Measurements from ENCODE around the gene EVL. TPM values are rescaled to one million over a fixed set of nuclear protein-coding genes. Genes with fewer than 3 reads are reported as not detected.

The EVL gene, protein sequence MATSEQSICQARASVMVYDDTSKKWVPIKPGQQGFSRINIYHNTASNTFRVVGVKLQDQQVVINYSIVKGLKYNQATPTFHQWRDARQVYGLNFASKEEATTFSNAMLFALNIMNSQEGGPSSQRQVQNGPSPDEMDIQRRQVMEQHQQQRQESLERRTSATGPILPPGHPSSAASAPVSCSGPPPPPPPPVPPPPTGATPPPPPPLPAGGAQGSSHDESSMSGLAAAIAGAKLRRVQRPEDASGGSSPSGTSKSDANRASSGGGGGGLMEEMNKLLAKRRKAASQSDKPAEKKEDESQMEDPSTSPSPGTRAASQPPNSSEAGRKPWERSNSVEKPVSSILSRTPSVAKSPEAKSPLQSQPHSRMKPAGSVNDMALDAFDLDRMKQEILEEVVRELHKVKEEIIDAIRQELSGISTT
- 1 to 10 TPM; 1.2 to 4.8 (median 2.0) TPM for total RNA-seq (2021; fragmentation: NEBNext Ultra II Directional; extraction: Animal tissue kit (Norgen Biotek cat#: 25700))
- long read RNA-seq, partial matches to known transcripts: 1 of 2 reads
- long read RNA-seq, other reads (novel, unspliced or antisense): 1 of 2 reads

GRCh38 chr14:100065111-100065871, at the start of gene EVL:
Gene EVL (plus strand): TSS chr14:100065422. CDS start chr14:100065501, 79 bp downstream.
- H3K27me3 Mint-ChIP-seq (ENCODE audit: insufficient read depth): peaks cover 9% of the 10 kb centered on the region
- H3K4me3 Mint-ChIP-seq: no peak within 1 kb of the TSS
- DNase-seq: no peak
- peaks cover 11% of the 10 kb centered on the region for H3K4me1 Mint-ChIP-seq (ENCODE audit: low read depth)
- H3K36me3 Mint-ChIP-seq (ENCODE audit: low read depth): no peaks in the 10 kb centered on the region; the same call in 1 of the 2 replicates
- no peaks in the 10 kb centered on the region for H3K9me3 Mint-ChIP-seq
- H3K27ac Mint-ChIP-seq: no peak within 1 kb of the TSS
- TF ChIP-seq, protein P1, sequence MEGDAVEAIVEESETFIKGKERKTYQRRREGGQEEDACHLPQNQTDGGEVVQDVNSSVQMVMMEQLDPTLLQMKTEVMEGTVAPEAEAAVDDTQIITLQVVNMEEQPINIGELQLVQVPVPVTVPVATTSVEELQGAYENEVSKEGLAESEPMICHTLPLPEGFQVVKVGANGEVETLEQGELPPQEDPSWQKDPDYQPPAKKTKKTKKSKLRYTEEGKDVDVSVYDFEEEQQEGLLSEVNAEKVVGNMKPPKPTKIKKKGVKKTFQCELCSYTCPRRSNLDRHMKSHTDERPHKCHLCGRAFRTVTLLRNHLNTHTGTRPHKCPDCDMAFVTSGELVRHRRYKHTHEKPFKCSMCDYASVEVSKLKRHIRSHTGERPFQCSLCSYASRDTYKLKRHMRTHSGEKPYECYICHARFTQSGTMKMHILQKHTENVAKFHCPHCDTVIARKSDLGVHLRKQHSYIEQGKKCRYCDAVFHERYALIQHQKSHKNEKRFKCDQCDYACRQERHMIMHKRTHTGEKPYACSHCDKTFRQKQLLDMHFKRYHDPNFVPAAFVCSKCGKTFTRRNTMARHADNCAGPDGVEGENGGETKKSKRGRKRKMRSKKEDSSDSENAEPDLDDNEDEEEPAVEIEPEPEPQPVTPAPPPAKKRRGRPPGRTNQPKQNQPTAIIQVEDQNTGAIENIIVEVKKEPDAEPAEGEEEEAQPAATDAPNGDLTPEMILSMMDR (IDR thresholded peaks at IDR 0.05): no peak

DNA sequence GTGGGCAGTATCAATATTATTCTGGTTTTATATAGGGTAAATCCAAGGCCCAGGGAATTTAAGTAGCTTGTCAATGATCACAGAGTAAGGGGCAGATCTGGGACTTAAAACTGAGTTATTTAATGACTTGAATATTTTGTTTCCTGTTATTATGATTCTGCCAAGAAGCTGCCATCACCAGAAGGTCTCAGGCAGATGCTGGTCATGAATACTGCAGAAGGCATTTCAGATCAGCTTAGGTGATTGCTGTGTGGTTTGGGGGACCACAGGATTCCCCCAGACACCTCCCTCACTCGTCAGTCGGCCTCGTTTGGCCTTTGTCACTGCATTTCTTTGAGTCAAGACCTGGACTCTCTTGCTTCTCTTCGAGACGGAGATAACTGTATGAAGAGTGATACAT, 47.7 kb upstream of the EVL start:
- H3K36me3 Mint-ChIP-seq (ENCODE audit: low read depth): no peaks in the 10 kb centered on the region
- TF ChIP-seq, protein P1 (IDR thresholded peaks at IDR 0.05): no peak
- H3K9me3 Mint-ChIP-seq: no peaks in the 10 kb centered on the region
- H3K27ac Mint-ChIP-seq: no peak overlapping the region
- no peak for DNase-seq
- H3K27me3 Mint-ChIP-seq (ENCODE audit: insufficient read depth): peaks cover 7% of the 10 kb centered on the region
- peaks cover 9% of the 10 kb centered on the region; the same call in 1 of the 2 replicates for H3K4me1 Mint-ChIP-seq (ENCODE audit: low read depth)
- H3K4me3 Mint-ChIP-seq: no peak overlapping the region

DNA sequence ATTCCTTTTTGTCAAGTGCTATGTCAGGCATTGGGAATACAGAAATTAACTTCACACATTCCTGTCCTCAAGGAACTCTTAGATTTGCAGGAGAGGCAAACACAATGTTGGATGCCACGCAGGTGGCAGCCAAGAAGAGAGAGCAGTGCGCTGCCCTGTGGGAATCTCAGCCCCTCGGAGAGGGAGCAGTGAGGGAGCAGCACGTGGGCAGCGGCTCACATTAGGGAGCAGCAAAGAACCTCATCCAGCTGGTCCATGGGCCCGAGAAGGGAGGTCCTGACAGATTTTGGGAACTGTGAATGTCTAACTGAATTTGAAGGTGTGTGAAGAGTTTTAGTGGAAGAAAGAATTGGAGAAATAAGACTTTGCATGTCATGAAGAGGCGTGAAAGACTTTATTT, 47.2 kb upstream of the EVL start:
- Mint-ChIP-seq H3K36me3 (ENCODE audit: low read depth) (no peaks in the 10 kb centered on the region), H3K27ac (no peak overlapping the region), H3K27me3 (ENCODE audit: insufficient read depth) (peaks cover 7% of the 10 kb centered on the region), H3K4me1 (ENCODE audit: low read depth) (peaks cover 9% of the 10 kb centered on the region; the same call in 1 of the 2 replicates), H3K4me3 (no peak overlapping the region), H3K9me3 (no peaks in the 10 kb centered on the region)
- TF ChIP-seq, protein P1 (IDR thresholded peaks at IDR 0.05): no peak
- no peak for DNase-seq

DNA sequence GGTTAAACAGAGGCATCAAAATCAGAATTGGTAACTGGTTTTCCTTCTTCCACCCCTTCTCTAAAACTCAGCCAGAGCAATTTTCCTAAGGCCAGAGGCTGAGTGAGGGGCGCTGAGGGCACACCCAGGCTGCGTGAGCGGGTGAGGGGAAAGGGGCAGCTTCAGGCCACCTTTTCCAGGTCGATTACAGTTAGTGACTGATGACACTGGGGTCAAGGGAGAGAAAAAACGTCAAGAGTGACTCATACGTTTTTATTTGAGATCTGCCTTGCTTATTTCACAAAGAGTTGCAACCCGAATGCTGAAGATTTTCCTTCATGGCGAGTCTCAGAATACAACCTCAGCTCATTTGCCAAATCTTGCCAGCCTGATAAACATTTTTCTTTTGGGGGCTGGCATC, 46.7 kb upstream of the EVL start:
- no peaks in the 10 kb centered on the region for H3K36me3 Mint-ChIP-seq (ENCODE audit: low read depth)
- TF ChIP-seq, protein P1 (IDR thresholded peaks at IDR 0.05): no peak
- no peak overlapping the region for H3K27ac Mint-ChIP-seq
- peaks cover 9% of the 10 kb centered on the region; the same call in 1 of the 2 replicates for H3K4me1 Mint-ChIP-seq (ENCODE audit: low read depth)
- H3K4me3 Mint-ChIP-seq: no peak overlapping the region
- peaks cover 7% of the 10 kb centered on the region for H3K27me3 Mint-ChIP-seq (ENCODE audit: insufficient read depth)
- no peaks in the 10 kb centered on the region for H3K9me3 Mint-ChIP-seq
- no peak for DNase-seq

DNA sequence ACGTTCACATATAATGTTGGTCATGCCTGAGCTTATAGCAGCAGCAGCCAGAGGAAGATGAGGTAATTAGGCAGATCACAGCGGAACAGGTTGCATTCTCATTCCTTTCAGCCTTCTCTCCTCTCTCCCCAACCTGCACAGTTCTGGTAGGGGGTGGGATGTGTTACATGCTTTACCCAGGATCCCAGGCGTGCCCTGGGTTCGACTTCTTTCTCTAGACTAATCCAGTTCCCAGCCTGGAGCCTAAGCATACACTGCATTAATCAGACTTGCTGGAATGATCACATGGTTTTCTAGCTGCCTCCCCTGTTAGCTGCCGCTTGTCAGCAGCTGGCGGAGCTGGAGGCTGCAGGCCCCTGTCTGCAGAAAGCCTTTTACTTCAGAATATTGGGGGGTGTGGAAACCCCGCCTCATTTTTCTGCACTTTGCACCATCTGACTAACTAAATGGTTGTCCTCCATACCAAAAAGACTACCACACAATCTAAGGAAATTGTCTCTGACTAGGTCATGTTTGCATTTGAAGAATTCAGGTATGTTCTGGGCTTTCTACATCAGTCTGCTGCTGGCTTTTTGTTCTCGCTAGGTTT, 46.0 kb upstream of the EVL start:
- no peak for DNase-seq
- peaks cover 9% of the 10 kb centered on the region; the same call in 1 of the 2 replicates for H3K4me1 Mint-ChIP-seq (ENCODE audit: low read depth)
- no peaks in the 10 kb centered on the region for H3K9me3 Mint-ChIP-seq

More for the DNA sequence above, 46.0 kb upstream of the EVL start:
- TF ChIP-seq, protein P1 (IDR thresholded peaks at IDR 0.05): no peak
- Mint-ChIP-seq H3K36me3 (ENCODE audit: low read depth) (no peaks in the 10 kb centered on the region), H3K4me3 (no peak overlapping the region), H3K27ac (no peak overlapping the region), H3K27me3 (ENCODE audit: insufficient read depth) (peaks cover 7% of the 10 kb centered on the region)
